Measurements from ENCODE around the gene DENND2C.

DENND2C gene

GRCh38 chr1:114549137-114549536 is 120.7 kb downstream of the DENND2C start:
- Mint-ChIP-seq H3K9me3 (no peaks in the 10 kb centered on the region), H3K27me3 (peaks cover 3% of the 10 kb centered on the region), H3K4me1 (no peaks in the 10 kb centered on the region), H3K4me3 (no peak overlapping the region), H3K36me3 (no peaks in the 10 kb centered on the region), H3K27ac (no peak overlapping the region)

- no peaks in the 10 kb centered on the region for H3K9me3 Mint-ChIP-seq
- peaks cover 3% of the 10 kb centered on the region for H3K27me3 Mint-ChIP-seq
- H3K4me1 Mint-ChIP-seq: no peaks in the 10 kb centered on the region
- H3K27ac Mint-ChIP-seq: no peak overlapping the region
- no peak overlapping the region for H3K4me3 Mint-ChIP-seq
- no peaks in the 10 kb centered on the region for H3K36me3 Mint-ChIP-seq
Measured at GRCh38 chr1:114547076-114547475, 122.8 kb downstream of the DENND2C start.

- no peaks in the 10 kb centered on the region for H3K4me1 Mint-ChIP-seq
Measured at GRCh38 chr1:114545796-114546195, 124.1 kb downstream of the DENND2C start.

GRCh38 chr1:114545315-114545714 is 124.5 kb downstream of the DENND2C start:
- no peak overlapping the region for H3K4me3 Mint-ChIP-seq
- no peak overlapping the region for H3K27ac Mint-ChIP-seq
- no peaks in the 10 kb centered on the region for H3K27me3 Mint-ChIP-seq
- H3K36me3 Mint-ChIP-seq: no peaks in the 10 kb centered on the region
- no peaks in the 10 kb centered on the region for H3K4me1 Mint-ChIP-seq
- no peaks in the 10 kb centered on the region for H3K9me3 Mint-ChIP-seq

More at GRCh38 chr1:114545796-114546195, 124.1 kb downstream of the DENND2C start:
- H3K27ac Mint-ChIP-seq: no peak overlapping the region
- no peaks in the 10 kb centered on the region for H3K9me3 Mint-ChIP-seq
- H3K4me3 Mint-ChIP-seq: no peak overlapping the region
- H3K36me3 Mint-ChIP-seq: no peaks in the 10 kb centered on the region
- no peaks in the 10 kb centered on the region for H3K27me3 Mint-ChIP-seq

GRCh38 chr1:114540821-114541220 is 129.0 kb downstream of the DENND2C start:
- H3K27me3 Mint-ChIP-seq: no peaks in the 10 kb centered on the region
- no peak overlapping the region for H3K4me3 Mint-ChIP-seq
- H3K27ac Mint-ChIP-seq: no peak overlapping the region
- H3K36me3 Mint-ChIP-seq: no peaks in the 10 kb centered on the region
- no peaks in the 10 kb centered on the region for H3K9me3 Mint-ChIP-seq
- H3K4me1 Mint-ChIP-seq: no peaks in the 10 kb centered on the region

GRCh38 chr1:114540272-114540671 is 129.6 kb downstream of the DENND2C start:
- Mint-ChIP-seq H3K36me3 (no peaks in the 10 kb centered on the region), H3K4me1 (no peaks in the 10 kb centered on the region), H3K4me3 (no peak overlapping the region), H3K9me3 (no peaks in the 10 kb centered on the region), H3K27me3 (no peaks in the 10 kb centered on the region), H3K27ac (no peak overlapping the region)

GRCh38 chr1:114536043-114536442 is 133.8 kb downstream of the DENND2C start:
- Mint-ChIP-seq H3K4me1 (no peaks in the 10 kb centered on the region), H3K4me3 (no peak overlapping the region)

GRCh38 chr1:114535401-114535800 is 134.4 kb downstream of the DENND2C start:
- Mint-ChIP-seq H3K27me3 (no peaks in the 10 kb centered on the region), H3K27ac (no peak overlapping the region), H3K4me1 (peaks cover 4% of the 10 kb centered on the region), H3K9me3 (no peaks in the 10 kb centered on the region), H3K4me3 (no peak overlapping the region), H3K36me3 (no peaks in the 10 kb centered on the region)

More at GRCh38 chr1:114536043-114536442, 133.8 kb downstream of the DENND2C start:
- H3K27me3 Mint-ChIP-seq: no peaks in the 10 kb centered on the region
- no peaks in the 10 kb centered on the region for H3K9me3 Mint-ChIP-seq
- H3K27ac Mint-ChIP-seq: no peak overlapping the region
- H3K36me3 Mint-ChIP-seq: no peaks in the 10 kb centered on the region
